Measurements from ENCODE around the gene MAN2A2.
"Not testable (repeated sequence)": the region's sequence is repeated elsewhere in the genome, so short reads cannot be mapped to it uniquely, and the experiment has no call there.

Gene MAN2A2

GRCh38 chr15:90903733-90904536 is 833 bp downstream of the MAN2A2 start:
- no peak for DNase-seq (ENCODE audit: low read depth in 2 of 2)

GRCh38 chr15:90904746-90905145 is 1.6 kb downstream of the MAN2A2 start:
- DNase-seq (ENCODE audit: low read depth in 2 of 2), result no peak

- DNase-seq (ENCODE audit: low read depth in 2 of 2), result no peak
Measured at GRCh38 chr15:90905306-90906180, 2.4 kb downstream of the MAN2A2 start.

- DNase-seq (ENCODE audit: low read depth in 2 of 2), result no peak
Measured at GRCh38 chr15:90906181-90906849, 3.2 kb downstream of the MAN2A2 start.

GRCh38 chr15:90907051-90907660 is 4.1 kb downstream of the MAN2A2 start:
- DNase-seq (ENCODE audit: low read depth in 2 of 2), result no peak

GRCh38 chr15:90907838-90908507 is 4.9 kb downstream of the MAN2A2 start:
- no peak for DNase-seq (ENCODE audit: low read depth in 2 of 2)

GRCh38 chr15:90909449-90909848 is 6.3 kb downstream of the MAN2A2 start:
- not testable (repeated sequence) for DNase-seq (ENCODE audit: low read depth in 2 of 2)

- DNase-seq (ENCODE audit: low read depth in 2 of 2), result no peak
Measured at GRCh38 chr15:90909976-90910375, 6.9 kb downstream of the MAN2A2 start.

- no peak for DNase-seq (ENCODE audit: low read depth in 2 of 2)
Measured at GRCh38 chr15:90910441-90911301, 7.6 kb downstream of the MAN2A2 start.

- DNase-seq (ENCODE audit: low read depth in 2 of 2), result no peak
Measured at GRCh38 chr15:90911302-90911623, 8.2 kb downstream of the MAN2A2 start.

- no peak for DNase-seq (ENCODE audit: low read depth in 2 of 2)
Measured at GRCh38 chr15:90911906-90912769, 9.0 kb downstream of the MAN2A2 start.

GRCh38 chr15:90912770-90913075 is 9.6 kb downstream of the MAN2A2 start:
- DNase-seq (ENCODE audit: low read depth in 2 of 2), result no peak

- DNase-seq (ENCODE audit: low read depth in 2 of 2), result no peak
Measured at GRCh38 chr15:90913398-90913944, 10.4 kb downstream of the MAN2A2 start.

GRCh38 chr15:90914305-90915080 is 11.4 kb downstream of the MAN2A2 start:
- DNase-seq (ENCODE audit: low read depth in 2 of 2), result no peak

GRCh38 chr15:90915216-90915807 is 12.2 kb downstream of the MAN2A2 start:
- DNase-seq (ENCODE audit: low read depth in 2 of 2), result no peak

GRCh38 chr15:90915808-90916440 is 12.8 kb downstream of the MAN2A2 start:
- DNase-seq (ENCODE audit: low read depth in 2 of 2), result no peak

- no peak for DNase-seq (ENCODE audit: low read depth in 2 of 2)
Measured at GRCh38 chr15:90916461-90916860, 13.4 kb downstream of the MAN2A2 start.

- no peak for DNase-seq (ENCODE audit: low read depth in 2 of 2)
Measured at GRCh38 chr15:90917569-90917968, 14.5 kb downstream of the MAN2A2 start.
